Measurements from ENCODE around the gene MIA. TPM values are rescaled to one million over a fixed set of nuclear protein-coding genes. Genes with fewer than 3 reads are reported as not detected.
"Not testable (repeated sequence)": the region's sequence is repeated elsewhere in the genome, so short reads cannot be mapped to it uniquely, and the experiment has no call there.

MIA gene
- total and polyA plus RNA-seq, 2 of the 4 experiments (the other 2 are of a cell fraction) = 0.44 TPM; not detected in 1

DNA sequence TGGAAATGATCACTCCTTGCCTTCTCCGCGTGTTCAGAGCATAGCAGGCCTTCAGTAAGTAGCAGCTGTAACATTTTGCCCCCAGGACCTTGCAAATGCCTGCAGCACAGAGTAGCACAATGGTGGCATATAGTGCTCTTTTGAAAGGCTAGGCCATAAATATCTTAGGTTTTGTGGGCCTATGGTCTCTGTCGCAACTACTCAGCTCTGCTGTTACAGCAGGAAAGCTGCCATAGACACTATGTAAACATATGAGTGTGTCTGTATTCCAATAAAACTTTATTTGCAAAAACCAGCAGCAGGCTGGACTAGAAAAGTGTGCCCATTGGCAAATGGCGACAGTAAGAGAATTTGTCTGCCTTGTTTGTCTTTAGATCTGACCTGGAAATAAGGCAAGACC is 49.0 kb upstream of the MIA start:
- ATAC-seq (ENCODE audit: low read depth) = no peak
- intact Hi-C loops (cut with micrococcal nuclease) = no loop called here

DNA sequence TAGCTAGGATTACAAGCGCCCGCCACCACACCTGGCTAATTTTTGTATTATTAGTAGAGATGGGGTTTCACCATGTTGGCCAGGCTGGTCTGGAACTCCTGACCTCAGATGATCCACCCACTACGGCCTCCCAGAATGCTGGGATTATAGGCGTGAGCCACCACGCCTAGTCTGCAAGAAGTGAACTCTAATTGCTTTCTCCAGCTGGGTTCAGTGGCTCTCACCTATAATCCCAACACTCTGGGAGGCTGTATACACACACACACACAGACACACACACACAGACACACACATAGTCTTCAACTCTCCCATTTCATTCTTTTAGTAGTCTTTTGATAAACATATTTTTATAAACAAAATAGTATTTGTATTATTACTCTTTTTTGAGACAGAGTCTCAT is 45.3 kb upstream of the MIA start:
- H3K9me1 ChIP-seq (ENCODE audit: insufficient read depth, low read length); H3K14ac ChIP-seq (replicated peaks; ENCODE audit: low read depth, low read length); H2BK15ac ChIP-seq (ENCODE audit: low read depth, low read length); H3K4ac ChIP-seq (ENCODE audit: low read depth, low read length); H4K91ac ChIP-seq (ENCODE audit: insufficient read depth, low read depth, low read length); H2AK5ac ChIP-seq (ENCODE audit: low read depth, low read length); POLR2A ChIA-PET (ENCODE audit: unreplicated experiment); H3K56ac ChIP-seq (ENCODE audit: extremely low read depth, insufficient read depth, low read length); H3K4me3 ChIP-seq (ENCODE audit: insufficient read depth, low read depth, low read length); DNase-seq; BruUV-seq (replicated peaks); H3K27ac ChIP-seq (ENCODE audit: insufficient read depth, low read length); intact Hi-C loops (cut with micrococcal nuclease); H2AFZ ChIP-seq (replicated peaks; ENCODE audit: low read length, poor library complexity); H3K9ac ChIP-seq (ENCODE audit: low read depth, low read length); H2BK20ac ChIP-seq (ENCODE audit: low read depth, low read length); H3K4me2 ChIP-seq (ENCODE audit: low read depth, low read length); H4K8ac ChIP-seq (ENCODE audit: low read depth in 2 of 2, low read length in 2 of 2); H3K18ac ChIP-seq (ENCODE audit: low read depth, low read length); H3K4me1 ChIP-seq (ENCODE audit: control insufficient read depth, insufficient read depth, low read length); H4K5ac ChIP-seq (ENCODE audit: low read depth, low read length); dilution Hi-C loops (cut with HindIII; ENCODE audit: low sequenced_read_pairs, unreplicated experiment); H3K9me3 ChIP-seq (ENCODE audit: control insufficient read depth, insufficient read depth, low read length); H2BK120ac ChIP-seq (ENCODE audit: low read depth, low read length); H3K23ac ChIP-seq (ENCODE audit: low read depth, low read length); H2BK5ac ChIP-seq (ENCODE audit: low read depth, low read length, poor library complexity, severe bottlenecking); H2AK9ac ChIP-seq (replicated peaks; ENCODE audit: low read depth, low read length, poor library complexity); H4K20me1 ChIP-seq (ENCODE audit: insufficient read depth, low read length); H3K27me3 ChIP-seq (ENCODE audit: control insufficient read depth, insufficient read depth, low read length); in situ Hi-C loops (cut with MboI; ENCODE audit: low sequenced_read_pairs); ATAC-seq (ENCODE audit: low read depth): not testable (repeated sequence)
- WGBS, 2 experiments (ENCODE audit: extremely low coverage in 2 of 2, insufficient read length in 1 of 2) = no CpG with 5 or more reads among the region's 5 CpGs
- CTCF ChIA-PET = interaction anchor here (0.8 kb wide), 1 partner anchor 14 kb away, joined by 3 read pairs; no protein-coding TSS in a partner anchor
- peaks cover 20 to 24% of the 10 kb centered on the region in 2 experiments for H3K79me1 ChIP-seq (ENCODE audit: low read depth in 1 of 2, low read length in 2 of 2)
- peaks cover 69% of the 10 kb centered on the region for H3K36me3 ChIP-seq (ENCODE audit: control insufficient read depth, insufficient read depth, low read length)

More for the DNA sequence above, 49.0 kb upstream of the MIA start:
- Histone ChIP-seq H2BK20ac (ENCODE audit: low read depth, low read length) (no peak overlapping the region), H3K9ac (ENCODE audit: low read depth, low read length) (no peak overlapping the region), H3K4me1 (ENCODE audit: control insufficient read depth, insufficient read depth, low read length) (0 out of 2 replicates have a peak, but pooled peaks cover 2% of the 10 kb centered on the region), H3K79me1 (ENCODE audit: low read depth in 1 of 2, low read length in 2 of 2) (peaks cover 30 to 55% of the 10 kb centered on the region in 2 experiments), H3K27ac (ENCODE audit: insufficient read depth, low read length) (no peak overlapping the region), H3K9me1 (ENCODE audit: insufficient read depth, low read length) (peaks cover 12% of the 10 kb centered on the region; the same call in 1 of the 2 replicates), H2AK9ac (replicated peaks; ENCODE audit: low read depth, low read length, poor library complexity) (no peak overlapping the region), H3K23ac (ENCODE audit: low read depth, low read length) (no peak overlapping the region), H3K36me3 (ENCODE audit: control insufficient read depth, insufficient read depth, low read length) (peaks cover 58% of the 10 kb centered on the region), H3K56ac (ENCODE audit: extremely low read depth, insufficient read depth, low read length) (no peak overlapping the region), H3K18ac (ENCODE audit: low read depth, low read length) (no peak overlapping the region), H3K4ac (ENCODE audit: low read depth, low read length) (no peak overlapping the region), H3K9me3 (ENCODE audit: control insufficient read depth, insufficient read depth, low read length) (no peaks in the 10 kb centered on the region; the same call in 1 of the 2 replicates), H2AFZ (replicated peaks; ENCODE audit: low read length, poor library complexity) (no peak overlapping the region), H4K5ac (ENCODE audit: low read depth, low read length) (no peak overlapping the region), H2BK15ac (ENCODE audit: low read depth, low read length) (no peak overlapping the region), H2BK120ac (ENCODE audit: low read depth, low read length) (no peak overlapping the region), H2AK5ac (ENCODE audit: low read depth, low read length) (no peak overlapping the region), H3K14ac (replicated peaks; ENCODE audit: low read depth, low read length) (no peak overlapping the region), H3K4me3 (ENCODE audit: insufficient read depth, low read depth, low read length) (no peak overlapping the region), H4K8ac (ENCODE audit: low read depth in 2 of 2, low read length in 2 of 2) (no peak overlapping the region), H2BK5ac (ENCODE audit: low read depth, low read length, poor library complexity, severe bottlenecking) (no peak overlapping the region), H4K91ac (ENCODE audit: insufficient read depth, low read depth, low read length) (no peak overlapping the region), H4K20me1 (ENCODE audit: insufficient read depth, low read length) (peaks cover 4% of the 10 kb centered on the region; the same call in 1 of the 2 replicates), H3K4me2 (ENCODE audit: low read depth, low read length) (no peak overlapping the region), H3K27me3 (ENCODE audit: control insufficient read depth, insufficient read depth, low read length) (no peaks in the 10 kb centered on the region)
- in situ Hi-C loops (cut with MboI; ENCODE audit: low sequenced_read_pairs) = no loop called here
- DNase-seq = no peak
- ChIA-PET POLR2A (ENCODE audit: unreplicated experiment) (no interaction called here), CTCF (no interaction called here)
- no CpG with 5 or more reads among the region's 4 CpGs for WGBS, 2 experiments (ENCODE audit: extremely low coverage in 2 of 2, insufficient read length in 1 of 2)
- dilution Hi-C loops (cut with HindIII; ENCODE audit: low sequenced_read_pairs, unreplicated experiment) = no loop called here
- no TSS peak for BruUV-seq (replicated peaks)
- TF ChIP-seq, protein P1, sequence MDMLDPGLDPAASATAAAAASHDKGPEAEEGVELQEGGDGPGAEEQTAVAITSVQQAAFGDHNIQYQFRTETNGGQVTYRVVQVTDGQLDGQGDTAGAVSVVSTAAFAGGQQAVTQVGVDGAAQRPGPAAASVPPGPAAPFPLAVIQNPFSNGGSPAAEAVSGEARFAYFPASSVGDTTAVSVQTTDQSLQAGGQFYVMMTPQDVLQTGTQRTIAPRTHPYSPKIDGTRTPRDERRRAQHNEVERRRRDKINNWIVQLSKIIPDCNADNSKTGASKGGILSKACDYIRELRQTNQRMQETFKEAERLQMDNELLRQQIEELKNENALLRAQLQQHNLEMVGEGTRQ (IDR thresholded peaks at IDR 0.05; ENCODE audit: low read depth, low read length) = no peak
- TF ChIP-seq CEBPB (IDR thresholded peaks at IDR 0.05; ENCODE audit: low read depth, low read length) = 0 out of 2 replicates have a peak, but pooled peaks have one; percentile 3
- no peak for TF ChIP-seq POLR2A (IDR thresholded peaks at IDR 0.05; ENCODE audit: low read depth, low read length)
